ENCODE data around the gene ADCY1. TPM values are rescaled to one million over a fixed set of nuclear protein-coding genes. Genes with fewer than 3 reads are reported as not detected.
A peak's percentile ranks its signal among the peaks of the same experiment; 100 is the strongest.
"Not testable (repeated sequence)": the region's sequence is repeated elsewhere in the genome, so short reads cannot be mapped to it uniquely, and the experiment has no call there.

ADCY1 gene
- total RNA-seq (2014; rRNA removed; shearing (Covaris generic)), result 2.5 and 4.0 TPM in 2 replicates

DNA sequence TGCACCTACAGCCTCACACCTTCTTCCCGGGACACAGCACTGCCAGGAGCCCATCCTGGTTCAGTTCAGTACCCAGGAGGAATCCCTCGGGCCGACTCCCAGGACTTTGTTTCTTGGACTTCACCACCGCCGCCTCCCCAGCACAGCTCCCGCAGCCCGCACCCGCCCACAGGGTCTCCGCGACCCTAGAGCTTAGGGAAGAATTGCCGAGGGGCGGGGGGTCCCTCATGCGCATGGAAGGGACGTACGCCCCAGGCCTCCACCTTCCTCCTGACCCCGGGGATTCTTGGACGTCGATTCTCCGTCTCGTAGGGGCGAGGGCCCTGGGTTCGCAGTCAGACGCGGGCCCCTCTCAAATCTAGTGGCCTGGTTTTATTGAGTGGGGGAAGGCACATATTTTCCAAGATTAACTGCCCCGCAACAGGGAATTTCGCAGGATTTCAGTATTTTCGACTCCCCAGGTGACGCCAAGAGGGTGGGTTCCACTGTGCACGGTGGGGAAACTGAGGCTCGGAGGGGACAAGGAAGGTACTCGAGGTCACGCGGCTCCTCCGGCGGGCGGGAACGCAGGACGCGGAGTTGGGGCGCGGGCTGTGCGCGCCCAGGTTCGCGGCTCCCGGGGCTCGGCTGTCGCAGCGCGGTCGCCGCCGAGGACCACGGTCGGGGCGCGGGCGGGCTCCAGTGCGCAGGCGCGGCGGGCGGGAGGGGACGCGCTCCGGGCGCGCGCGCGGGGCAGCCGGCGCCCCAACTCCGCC, at the start of gene ADCY1:
ADCY1 (plus strand) TSS at position 708 of the 755 bp plus-strand sequence. CDS start 176 bp downstream, outside the sequence.
- DNase-seq (ENCODE audit: low read depth), result no peak

- DNase-seq (ENCODE audit: low read depth), result no peak
These were observed 49.7 kb upstream of the ADCY1 start for GRCh38 chr7:45524445-45524844.

- DNase-seq (ENCODE audit: low read depth), result no peak
These were observed 49.1 kb upstream of the ADCY1 start for GRCh38 chr7:45525057-45525456.

DNA sequence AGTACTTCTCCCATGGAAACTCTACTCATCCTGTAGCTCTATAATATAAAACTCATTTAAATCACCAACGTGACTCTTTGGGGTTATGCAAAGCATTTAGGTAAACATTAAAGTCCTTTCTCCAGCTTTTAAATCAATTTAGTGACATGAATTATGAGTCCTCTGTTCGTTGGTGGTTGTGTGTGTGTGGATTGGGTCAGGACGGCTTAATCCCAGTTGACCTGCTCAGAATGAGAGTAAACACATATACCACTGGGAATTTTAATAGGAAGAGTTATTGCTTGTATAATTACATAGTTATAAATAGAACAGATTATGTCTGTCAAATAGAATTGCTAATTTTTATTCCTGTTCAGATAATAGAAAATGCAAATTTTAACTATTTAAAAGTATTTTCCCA, 30.7 kb upstream of the ADCY1 start:
- DNase-seq (ENCODE audit: low read depth), result peak; percentile 25

GRCh38 chr7:45545105-45545710, 29.0 kb upstream of the ADCY1 start:
- not testable (repeated sequence) for DNase-seq (ENCODE audit: low read depth)

GRCh38 chr7:45548917-45549316, 25.3 kb upstream of the ADCY1 start:
- not testable (repeated sequence) for DNase-seq (ENCODE audit: low read depth)

- no peak for DNase-seq (ENCODE audit: low read depth)
These were observed 10.8 kb upstream of the ADCY1 start for GRCh38 chr7:45563401-45563800.

GRCh38 chr7:45563941-45564461, 10.2 kb upstream of the ADCY1 start:
- DNase-seq (ENCODE audit: low read depth), result no peak

- DNase-seq (ENCODE audit: low read depth), result no peak
These were observed 9.7 kb upstream of the ADCY1 start for GRCh38 chr7:45564485-45564884.

- no peak for DNase-seq (ENCODE audit: low read depth)
These were observed 9.2 kb upstream of the ADCY1 start for GRCh38 chr7:45564886-45565455.

DNA sequence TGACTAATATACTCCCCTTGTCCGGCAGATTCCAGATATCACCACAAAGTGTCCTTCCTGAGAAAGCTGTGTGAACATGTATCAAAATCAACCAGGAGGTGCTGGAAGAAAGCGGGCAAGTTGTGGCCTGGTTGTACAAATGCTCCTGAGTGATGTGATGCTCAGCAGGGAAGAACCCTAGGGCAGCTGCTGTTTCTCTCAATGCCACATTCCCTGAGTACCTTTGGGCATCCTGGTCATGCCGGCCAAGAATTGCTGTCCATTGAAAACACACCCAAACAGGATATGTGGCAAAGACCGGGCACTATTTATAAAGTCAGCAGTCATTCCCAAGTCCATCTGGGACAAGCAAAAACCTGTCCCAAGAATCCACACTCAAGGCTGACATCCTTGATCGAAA, 7.8 kb upstream of the ADCY1 start:
- DNase-seq (ENCODE audit: low read depth), result no peak

DNA sequence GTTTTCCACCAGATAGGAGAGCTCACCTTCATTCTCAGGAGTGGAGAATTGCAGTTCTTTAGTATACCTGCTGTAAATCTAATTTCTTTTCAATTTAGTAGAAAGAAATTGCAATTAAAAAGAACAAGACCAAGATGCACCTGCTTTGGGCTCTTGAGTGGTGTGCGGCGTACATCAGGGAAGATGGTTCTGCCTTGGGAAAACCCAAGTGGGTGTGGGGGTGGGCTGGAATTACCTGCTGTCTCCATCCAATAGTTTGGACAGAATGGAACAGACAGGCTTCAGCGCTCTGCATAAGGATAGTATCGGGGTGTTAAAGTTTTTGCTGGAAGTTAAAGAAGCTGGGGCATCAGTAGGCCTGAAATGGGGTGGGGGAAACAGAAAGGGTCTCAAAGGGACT, 7.2 kb upstream of the ADCY1 start:
- DNase-seq (ENCODE audit: low read depth), result no peak

- DNase-seq (ENCODE audit: low read depth), result no peak
These were observed 6.5 kb upstream of the ADCY1 start for GRCh38 chr7:45567713-45568112.

- no peak for DNase-seq (ENCODE audit: low read depth)
These were observed 5.5 kb upstream of the ADCY1 start for GRCh38 chr7:45568536-45569289.

GRCh38 chr7:45569290-45569685, 4.9 kb upstream of the ADCY1 start:
- DNase-seq (ENCODE audit: low read depth), result no peak

GRCh38 chr7:45570797-45571196, 3.4 kb upstream of the ADCY1 start:
- DNase-seq (ENCODE audit: low read depth), result no peak

DNA sequence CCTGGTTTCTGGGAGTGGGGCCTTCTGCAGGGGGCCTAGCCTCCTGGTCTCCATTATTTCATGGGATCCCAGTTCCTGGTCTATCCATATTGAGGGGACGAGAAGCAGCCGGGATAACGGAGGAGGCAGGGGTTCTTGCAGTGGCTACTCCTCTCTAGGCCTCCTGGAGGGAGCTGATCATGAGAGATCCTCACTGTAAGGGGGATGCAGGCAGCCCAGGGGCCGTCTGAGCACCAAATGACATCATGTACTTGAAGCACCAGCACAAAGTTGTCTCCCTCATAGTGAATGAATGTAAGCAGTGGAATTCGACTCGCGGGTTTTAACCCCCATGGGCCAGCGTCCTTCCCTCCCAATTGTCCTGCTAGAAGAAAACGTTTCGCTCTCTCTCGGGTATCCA, 964 bp upstream of the ADCY1 start:
- no peak for DNase-seq (ENCODE audit: low read depth)

- no peak for DNase-seq (ENCODE audit: low read depth)
These were observed 174 bp downstream of the ADCY1 start for GRCh38 chr7:45574416-45574668.

DNA sequence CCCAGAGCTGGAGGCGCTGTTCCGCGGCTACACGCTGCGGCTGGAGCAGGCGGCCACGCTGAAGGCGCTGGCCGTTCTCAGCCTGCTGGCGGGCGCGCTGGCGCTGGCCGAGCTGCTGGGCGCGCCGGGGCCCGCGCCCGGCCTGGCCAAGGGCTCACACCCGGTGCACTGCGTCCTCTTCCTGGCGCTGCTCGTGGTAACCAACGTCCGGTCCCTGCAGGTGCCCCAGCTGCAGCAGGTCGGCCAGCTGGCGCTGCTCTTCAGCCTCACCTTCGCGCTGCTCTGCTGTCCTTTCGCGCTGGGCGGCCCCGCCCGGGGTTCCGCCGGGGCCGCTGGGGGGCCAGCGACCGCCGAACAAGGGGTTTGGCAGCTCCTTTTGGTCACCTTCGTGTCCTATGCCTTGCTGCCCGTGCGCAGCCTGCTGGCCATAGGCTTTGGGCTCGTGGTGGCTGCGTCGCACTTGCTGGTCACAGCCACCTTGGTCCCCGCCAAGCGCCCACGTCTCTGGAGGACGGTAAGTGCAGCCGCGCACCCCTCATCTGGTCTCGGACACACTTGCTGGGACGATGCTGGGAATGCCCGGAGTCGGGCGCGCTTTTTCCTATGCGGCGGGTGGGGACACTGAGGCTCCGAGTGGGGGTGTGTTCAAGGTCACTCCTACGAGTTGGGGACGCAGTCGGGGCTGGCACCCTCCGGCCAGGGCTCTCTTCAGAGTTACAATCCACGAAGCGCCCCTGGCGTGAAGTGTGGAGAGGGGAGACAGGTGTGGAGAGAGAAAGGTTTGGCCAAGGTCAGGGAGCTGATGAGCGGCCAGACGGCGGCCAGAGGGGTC, 717 bp downstream of the ADCY1 start:
- peak; percentile 27 for DNase-seq (ENCODE audit: low read depth)

GRCh38 chr7:45575501-45576248, 1.5 kb downstream of the ADCY1 start:
- DNase-seq (ENCODE audit: low read depth), result no peak
